Testis (tissue), 3 donors: ENCODE results near the gene HSFX2. TPM values are rescaled to one million over a fixed set of nuclear protein-coding genes. Genes with fewer than 3 reads are reported as not detected.
"Not testable (repeated sequence)": the region's sequence is repeated elsewhere in the genome, so short reads cannot be mapped to it uniquely, and the experiment has no call there.

Experiments used
- DNase-seq: peaks from one replicate; pipeline ENCODE4 v3.0.0-alpha.2; 2019
- H3K27ac ChIP-seq, 2 donors: fragments of 200-600 bp; sonication (generic); one replicate each; pipeline ENCODE4 v1.5.1; 2019
- H3K27me3 ChIP-seq: fragments of 200-600 bp; sonication (generic); one replicate; pipeline ENCODE4 v1.5.1; 2019
- H3K36me3 ChIP-seq: fragments of 200-600 bp; sonication (generic); one replicate; pipeline ENCODE4 v1.5.1; 2017; ENCODE audit warnings: low read depth; ENCODE audit errors: missing control alignments
- H3K4me1 ChIP-seq: fragments of 200-600 bp; sonication (generic); one replicate; pipeline ENCODE4 v1.5.1; 2019
- H3K4me3 ChIP-seq, 2 donors: fragments of 200-600 bp; sonication (generic); one replicate each; pipeline ENCODE4 v1.5.1; 2017 to 2019
- H3K9me3 ChIP-seq: fragments of 200-600 bp; sonication (generic); one replicate; pipeline ENCODE4 v1.5.1; 2017
- CTCF ChIP-seq, 3 experiments: fragments of 450-650 bp in 2 of 3; fragments of 200-600 bp in 1 of 3; sonication (generic) in 1 of 3; IDR thresholded peaks; one replicate each; pipeline ENCODE4 v1.5.1; 2016 to 2019; ENCODE audit warnings: antibody characterized with exemption in 3 of 3, mild to moderate bottlenecking in 2 of 3, moderate library complexity in 1 of 3
- POLR2A ChIP-seq: fragments of 450-650 bp; IDR thresholded peaks from one replicate; pipeline ENCODE4 v1.6.1; 2017; ENCODE audit warnings: antibody characterized with exemption, mild to moderate bottlenecking, moderate library complexity
- WGBS, 2 donors: methylation state at CpG; one replicate each; pipeline ENCODE4 v1.1.5; 2018; 5-methylcytosine and 5-hydroxymethylcytosine counted together
- intact Hi-C: fragments of 100-400 bp; cut with DNase I; formaldehyde crosslinking; loops from one replicate; pipeline ENCODE4 v1.15.1; 2023; ENCODE audit warnings: low total_unique reads
- polyA plus RNA-seq: library from polyadenylated mRNA; stranded (reverse); fragments of 350-450 nt; fragmentation: Illumina TruSeq; extraction: RNeasy Lipid Tissue Mini Kit (QIAGEN cat#74804); gene quantifications from one replicate; pipeline ENCODE4 v1.2.3, GENCODE V29; 2014; ENCODE audit warnings: low read depth, low replicate concordance; ENCODE audit not compliant: insufficient read depth
- total RNA-seq, 2 donors: library from RNA; depleted of rRNA; stranded (reverse); fragments of >200 nt; gene quantifications; one replicate each; pipeline ENCODE4 v1.2.3, GENCODE V29; 2016

HSFX2 gene
- total and polyA plus RNA-seq, 3 donors from 2014 or later, result 4.8 to 11.8 (median 5.6) TPM

GRCh38 chrX:149611623-149612175, 16.6 kb upstream of the HSFX2 start:
- Histone ChIP-seq H3K9me3 (no peaks in the 10 kb centered on the region), H3K4me3 (no peak overlapping the region), H3K4me1 (no peaks in the 10 kb centered on the region), H3K27me3 (no peaks in the 10 kb centered on the region), H3K27ac (no peak overlapping the region), H3K36me3 (no peaks in the 10 kb centered on the region)
- DNase-seq, result no peak
- WGBS, 2 donors, result 53 to 58% methylated on average over 1 of the region's 1 CpG
- TF ChIP-seq POLR2A, result no peak
- no peak for TF ChIP-seq CTCF (IDR thresholded peaks at IDR 0.05)
- intact Hi-C loops, result no loop called here

GRCh38 chrX:149610511-149610910, 15.4 kb upstream of the HSFX2 start:
- Histone ChIP-seq H3K36me3 (no peaks in the 10 kb centered on the region), H3K27ac (no peak overlapping the region), H3K27me3 (no peaks in the 10 kb centered on the region), H3K4me1 (no peaks in the 10 kb centered on the region), H3K9me3 (no peaks in the 10 kb centered on the region), H3K4me3 (no peak overlapping the region)
- intact Hi-C loops, result no loop called here
- no peak for TF ChIP-seq POLR2A
- TF ChIP-seq CTCF (IDR thresholded peaks at IDR 0.05), result no peak
- DNase-seq, result no peak
- WGBS, 2 donors, result 86 to 92% methylated on average over 2 to 5 of the region's 5 CpGs

GRCh38 chrX:149607699-149608098, 12.6 kb upstream of the HSFX2 start:
- TF ChIP-seq POLR2A (no peak), CTCF (IDR thresholded peaks at IDR 0.05) (no peak)
- H3K27ac ChIP-seq, result no peak overlapping the region
- intact Hi-C loops, result no loop called here

GRCh38 chrX:149605248-149605885, 10.3 kb upstream of the HSFX2 start:
- H3K4me1 ChIP-seq, H3K27me3 ChIP-seq, H3K9me3 ChIP-seq, H3K36me3 ChIP-seq, H3K27ac ChIP-seq, H3K4me3 ChIP-seq, intact Hi-C loops, DNase-seq: not testable (repeated sequence)
- 87 to 90% methylated on average over 2 to 7 of the region's 7 CpGs for WGBS, 2 donors

More at GRCh38 chrX:149607699-149608098, 12.6 kb upstream of the HSFX2 start:
- no peaks in the 10 kb centered on the region for H3K4me1 ChIP-seq
- no peak overlapping the region for H3K4me3 ChIP-seq
- no peak for DNase-seq
- H3K27me3 ChIP-seq, result no peaks in the 10 kb centered on the region
- no peaks in the 10 kb centered on the region for H3K9me3 ChIP-seq
- H3K36me3 ChIP-seq, result no peaks in the 10 kb centered on the region

- H3K9me3 ChIP-seq, H3K4me3 ChIP-seq, H3K27ac ChIP-seq, H3K27me3 ChIP-seq, H3K4me1 ChIP-seq, H3K36me3 ChIP-seq, intact Hi-C loops: not testable (repeated sequence)
- DNase-seq, result peak; percentile 13
- WGBS, 2 donors, result no CpG with 5 or more reads among the region's 11 CpGs
Observed at GRCh38 chrX:149598603-149599002, 3.5 kb upstream of the HSFX2 start.

GRCh38 chrX:149595943-149596342, 829 bp upstream of the HSFX2 start:
- no CpG with 5 or more reads among the region's 7 CpGs for WGBS, 2 donors
- H3K4me3 ChIP-seq, H3K4me1 ChIP-seq, H3K9me3 ChIP-seq, H3K27ac ChIP-seq, H3K27me3 ChIP-seq, DNase-seq, intact Hi-C loops, H3K36me3 ChIP-seq: not testable (repeated sequence)

GRCh38 chrX:149590993-149591392, 4.1 kb downstream of the HSFX2 start:
- WGBS, 2 donors, result no CpG with 5 or more reads among the region's 7 CpGs
- intact Hi-C loops, H3K4me3 ChIP-seq, H3K36me3 ChIP-seq, H3K27me3 ChIP-seq, H3K4me1 ChIP-seq, DNase-seq, H3K27ac ChIP-seq, H3K9me3 ChIP-seq: not testable (repeated sequence)

- H3K4me1 ChIP-seq, H3K36me3 ChIP-seq, H3K4me3 ChIP-seq, H3K9me3 ChIP-seq, DNase-seq, H3K27ac ChIP-seq, H3K27me3 ChIP-seq, intact Hi-C loops: not testable (repeated sequence)
- no CpG with 5 or more reads among the region's 12 CpGs for WGBS, 2 donors
Observed at GRCh38 chrX:149587359-149587758, 7.8 kb downstream of the HSFX2 start, which contains the start of gene MAGEA9B. MAGEA9B (minus strand) TSS chrX:149587459; CDS start chrX:149583179, 4,280 bp downstream.

GRCh38 chrX:149585631-149586030, 9.5 kb downstream of the HSFX2 start:
- H3K27me3 ChIP-seq, H3K4me1 ChIP-seq, H3K9me3 ChIP-seq, DNase-seq, H3K36me3 ChIP-seq, H3K4me3 ChIP-seq, intact Hi-C loops, H3K27ac ChIP-seq: not testable (repeated sequence)
- no CpG with 5 or more reads among the region's 17 CpGs for WGBS, 2 donors
